ENCODE data around the gene GLUD1. TPM values are rescaled to one million over a fixed set of nuclear protein-coding genes. Genes with fewer than 3 reads are reported as not detected.
"Not testable (repeated sequence)": the region's sequence is repeated elsewhere in the genome, so short reads cannot be mapped to it uniquely, and the experiment has no call there.

GLUD1 gene
- total RNA-seq (2014; rRNA removed; shearing (Covaris generic)), result 83.3 and 84.1 TPM in 2 replicates

DNA sequence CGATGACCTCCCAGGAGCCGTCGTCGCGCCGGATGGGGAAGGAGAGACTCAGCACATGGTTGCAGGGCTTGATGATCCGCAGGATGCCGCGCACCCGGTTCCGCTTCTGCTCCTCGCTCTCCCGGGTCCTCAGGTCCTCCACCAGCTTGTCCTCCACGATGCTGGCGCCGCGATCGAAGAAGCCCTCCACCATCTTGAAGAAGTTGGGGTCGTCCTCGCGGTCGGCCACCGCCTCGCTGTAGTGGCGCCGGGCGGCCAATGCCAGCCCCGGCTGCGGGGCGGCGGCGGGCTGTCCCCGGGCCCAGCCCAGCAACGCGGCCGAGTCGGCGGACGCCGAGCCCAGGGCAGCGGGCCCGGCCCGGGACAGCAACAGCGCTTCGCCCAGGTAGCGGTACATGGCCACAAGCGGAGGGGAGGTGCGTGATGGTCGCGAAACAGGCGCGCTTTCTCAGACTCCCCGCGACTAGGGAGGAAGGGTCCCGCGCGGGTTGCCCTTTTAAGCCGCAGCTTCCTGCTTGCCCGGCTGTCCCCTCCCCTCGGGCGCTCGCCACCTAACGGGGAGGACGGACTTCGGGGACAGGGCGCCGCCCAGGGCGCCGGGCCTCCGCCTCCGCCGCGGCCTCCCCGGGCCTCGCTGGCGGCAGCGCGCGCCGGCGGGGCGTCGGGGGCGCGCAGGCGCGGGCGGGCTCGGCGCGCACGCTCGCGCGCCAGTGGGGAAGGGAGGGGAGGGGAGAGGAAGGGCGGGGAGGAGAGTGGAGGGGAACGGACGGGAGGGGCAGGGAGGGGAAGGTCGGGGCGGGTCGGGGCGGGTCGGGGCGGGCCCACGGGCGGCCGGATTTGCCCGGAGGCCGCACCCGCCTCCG lies at the start of gene GLUD1, which contains the start of gene SHLD2:
Gene GLUD1, minus strand, starts transcription at position 471 of the 863 bp plus-strand sequence. Its CDS starts 74 bp downstream, at position 397.
Gene SHLD2, plus strand, starts transcription at position 834 of the 863 bp plus-strand sequence. CDS start 56,149 bp downstream, outside the sequence.
- DNase-seq (ENCODE audit: low read depth), result peak; percentile 89

DNA sequence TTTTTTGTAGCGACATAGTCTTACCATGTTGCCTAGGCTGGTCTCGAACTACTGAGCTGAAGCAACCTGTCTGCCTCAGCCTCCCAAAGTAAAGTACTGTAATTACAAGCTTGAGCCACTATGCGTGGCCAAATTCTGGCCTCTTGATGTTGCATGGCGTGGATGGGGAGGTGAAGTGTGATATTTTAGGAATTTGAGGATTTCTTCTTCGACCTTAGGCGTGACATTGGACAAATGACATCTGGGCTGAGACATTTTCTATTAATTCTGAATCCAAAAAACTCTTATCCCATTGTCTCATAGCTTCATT lies 48.4 kb upstream of the GLUD1 start:
- not testable (repeated sequence) for DNase-seq (ENCODE audit: low read depth)

DNA sequence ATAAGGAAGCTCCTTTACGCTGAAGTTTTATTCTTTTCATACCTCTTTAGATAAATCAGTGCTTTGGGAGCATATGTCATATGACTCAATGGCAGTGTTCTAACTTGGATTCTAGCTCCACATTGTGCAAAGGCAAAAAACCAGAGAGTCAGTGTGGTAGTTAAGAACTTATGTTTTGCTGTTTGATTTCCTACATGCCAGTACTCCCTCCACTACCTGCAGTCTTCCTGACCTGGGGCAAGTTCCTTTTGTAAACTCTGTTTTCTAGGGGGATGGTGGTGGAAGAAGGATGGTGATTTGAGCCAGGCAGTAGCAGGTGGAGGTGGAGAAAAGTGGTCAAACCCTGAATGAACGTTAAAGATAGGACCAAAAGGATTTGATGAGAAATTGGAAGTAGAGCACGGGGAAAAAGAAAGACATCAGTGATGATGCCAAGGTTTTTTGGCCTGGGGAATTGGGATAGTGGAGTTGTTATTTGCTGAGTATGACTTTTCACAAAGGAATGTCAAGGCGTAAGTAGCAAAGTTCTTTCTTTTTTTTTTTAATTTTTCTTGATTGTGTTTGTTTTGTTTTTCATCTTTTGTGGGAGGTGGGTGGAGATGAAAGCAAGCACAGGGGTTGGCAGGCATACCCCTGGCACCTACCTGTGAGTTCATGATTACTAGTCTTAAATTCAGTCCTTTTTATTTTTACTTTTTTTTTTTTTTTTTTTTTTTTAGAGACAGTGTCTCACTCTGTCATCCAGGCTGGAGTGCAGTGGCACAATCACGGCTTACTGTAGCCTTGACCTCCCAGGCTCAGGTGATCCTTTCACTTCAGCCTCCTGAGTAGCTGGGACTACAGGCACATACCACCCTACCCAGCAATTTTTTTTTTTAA lies 47.8 kb upstream of the GLUD1 start:
- DNase-seq (ENCODE audit: low read depth), result not testable (repeated sequence)

DNA sequence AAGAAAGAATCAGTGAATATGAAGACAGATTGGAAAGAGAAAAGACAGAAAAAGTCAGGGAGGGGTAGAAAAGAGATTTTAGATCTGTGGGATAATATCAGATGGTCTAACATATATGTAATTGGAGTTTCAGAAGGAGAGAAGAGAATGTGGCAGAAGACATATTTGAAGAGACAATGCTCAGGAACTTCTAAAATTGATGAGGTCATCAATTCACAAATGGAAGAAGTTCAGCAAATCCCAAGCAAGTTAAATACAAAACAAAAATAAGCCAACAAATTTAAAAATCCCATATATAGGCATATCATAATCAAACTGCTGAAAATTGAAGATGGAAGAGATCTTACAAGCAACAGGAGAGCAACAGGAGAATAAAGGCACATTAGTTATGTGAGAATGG lies 42.8 kb upstream of the GLUD1 start:
- not testable (repeated sequence) for DNase-seq (ENCODE audit: low read depth)

DNA sequence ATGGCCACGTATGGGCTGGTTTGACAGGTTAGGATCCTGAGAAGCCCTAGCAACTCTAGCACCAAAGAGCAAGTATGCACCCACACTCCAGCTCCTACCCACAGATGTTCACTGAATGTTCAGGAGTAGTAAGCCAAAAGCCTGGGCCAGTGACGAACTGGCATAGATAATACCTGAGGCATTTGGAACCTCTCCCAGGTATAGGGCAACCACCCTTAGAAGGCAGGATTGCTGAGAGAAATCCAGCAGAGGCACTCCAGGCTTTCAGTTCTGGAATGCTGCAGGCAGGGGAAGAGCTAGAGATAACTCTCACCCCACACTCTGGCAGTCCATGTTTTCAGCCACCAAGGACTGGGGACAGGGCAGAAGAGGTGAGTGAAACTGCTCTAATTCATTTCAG lies 39.8 kb upstream of the GLUD1 start:
- not testable (repeated sequence) for DNase-seq (ENCODE audit: low read depth)

DNA sequence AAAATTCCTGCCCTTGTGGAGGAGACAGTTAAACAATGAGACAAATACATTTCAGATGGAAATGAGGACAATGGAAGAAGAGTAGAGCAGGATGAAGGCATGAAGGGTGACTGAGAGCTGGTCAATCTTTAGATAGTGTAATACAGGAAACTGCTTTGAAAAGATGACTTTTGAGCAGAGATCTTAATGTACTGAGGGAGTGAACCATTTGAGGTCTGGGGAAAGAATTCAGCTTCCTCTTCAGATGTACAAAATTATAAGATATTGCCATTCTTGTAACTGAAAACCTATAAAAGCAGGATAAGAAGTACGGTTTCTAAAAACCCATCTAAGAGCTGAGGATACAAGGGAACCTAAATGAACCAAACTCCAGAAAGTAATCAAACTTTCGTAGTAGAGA lies 39.3 kb upstream of the GLUD1 start:
- not testable (repeated sequence) for DNase-seq (ENCODE audit: low read depth)

DNA sequence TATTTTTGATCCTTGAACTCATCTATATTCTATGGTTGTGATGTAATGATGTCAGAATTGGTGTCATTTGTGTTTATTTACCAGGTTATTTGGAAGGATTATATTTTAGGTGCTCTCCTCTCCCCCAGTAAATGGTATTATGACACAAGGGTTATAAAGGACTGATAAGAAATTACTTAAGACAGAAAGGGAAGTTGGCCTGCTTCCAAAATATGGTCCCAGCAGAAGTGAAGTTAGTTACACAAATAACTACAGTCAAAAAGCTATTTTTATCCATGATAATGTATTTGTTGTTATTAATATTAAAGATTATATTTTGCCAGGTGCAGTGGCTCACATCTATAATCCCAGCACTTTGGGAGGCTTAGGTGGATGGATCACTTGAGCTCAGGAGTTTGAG lies 37.5 kb upstream of the GLUD1 start:
- DNase-seq (ENCODE audit: low read depth), result not testable (repeated sequence)

DNA sequence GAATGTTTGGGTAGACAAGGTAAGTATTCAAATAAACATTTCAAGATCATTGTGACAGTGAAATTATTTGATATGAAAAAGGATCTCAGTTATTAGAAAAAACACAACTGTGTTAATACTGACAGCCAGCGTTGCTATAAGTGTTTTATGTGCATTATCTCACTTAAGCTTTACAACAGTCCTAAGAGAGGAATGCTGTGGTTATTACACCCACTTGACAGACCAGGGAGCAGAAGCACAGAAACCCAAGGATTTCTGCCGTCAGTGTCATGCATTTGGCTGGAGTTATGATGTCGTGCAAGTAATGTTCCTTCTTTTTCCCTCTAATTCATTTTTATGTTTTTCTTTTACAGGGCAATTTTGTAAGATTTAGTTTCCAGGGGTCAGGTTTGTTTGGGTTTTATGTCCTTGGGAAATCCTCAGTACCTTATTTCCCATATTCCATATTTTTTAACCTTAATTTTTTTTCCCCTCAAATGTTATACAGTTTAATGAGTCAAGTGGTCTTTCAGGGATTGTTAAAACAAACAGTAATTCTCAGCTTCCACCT lies 33.0 kb upstream of the GLUD1 start:
- DNase-seq (ENCODE audit: low read depth), result not testable (repeated sequence)

DNA sequence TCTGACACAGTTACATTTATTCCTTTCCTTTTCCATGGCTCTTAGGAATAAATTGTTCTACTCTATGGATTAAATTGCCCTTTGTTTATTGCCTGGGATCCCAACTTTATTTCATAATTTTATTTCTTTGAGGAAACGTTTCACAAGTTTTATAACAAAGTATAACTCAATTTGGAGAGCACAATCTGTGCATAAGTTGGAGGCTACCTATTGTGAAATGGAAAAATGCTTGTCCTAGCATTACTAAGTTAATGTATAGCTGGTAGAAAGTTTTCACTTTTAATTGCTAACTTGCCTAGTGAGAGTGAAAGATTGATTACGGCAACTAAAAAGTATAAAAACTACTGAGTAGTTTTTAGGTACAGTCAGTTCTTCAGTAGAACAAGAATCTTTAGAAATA lies 32.4 kb upstream of the GLUD1 start:
- DNase-seq (ENCODE audit: low read depth), result not testable (repeated sequence)

DNA sequence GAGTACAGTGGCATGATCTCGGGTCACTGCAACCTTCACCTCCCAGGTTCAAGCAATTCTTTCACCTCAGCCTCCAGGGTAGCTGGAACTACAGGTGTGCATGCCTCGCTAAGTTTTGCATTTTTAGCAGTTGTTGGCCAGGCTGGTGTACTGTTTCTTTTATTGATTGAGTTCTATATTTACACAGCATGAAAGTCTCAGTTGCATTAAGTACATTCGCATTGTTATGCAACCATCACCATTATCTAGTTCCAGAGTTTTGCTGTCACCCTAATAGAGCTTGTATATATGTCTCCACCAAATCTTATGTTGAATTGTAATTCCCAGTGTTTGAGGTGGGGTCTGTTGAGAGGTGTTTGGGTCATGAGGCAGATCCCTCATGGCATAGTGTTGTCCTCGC lies 28.7 kb upstream of the GLUD1 start:
- not testable (repeated sequence) for DNase-seq (ENCODE audit: low read depth)

DNA sequence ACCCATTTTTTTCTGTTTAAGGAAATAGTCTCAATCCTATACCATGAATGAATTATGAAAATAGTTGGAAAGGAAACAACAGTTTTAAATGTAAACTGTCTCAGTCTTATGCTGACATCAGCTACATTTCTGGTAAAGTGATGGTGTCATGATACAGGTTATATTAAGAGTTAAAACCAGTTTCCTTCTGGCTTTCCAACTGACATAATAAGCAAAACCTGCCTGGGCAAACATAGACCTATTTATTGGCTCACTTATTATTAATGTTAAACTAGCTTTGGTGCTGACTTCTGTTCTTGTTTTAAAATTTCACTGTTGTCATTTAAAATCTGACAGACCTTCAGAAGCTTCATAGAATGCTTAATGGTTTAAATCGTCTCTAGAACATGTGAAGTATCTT lies 24.4 kb upstream of the GLUD1 start:
- DNase-seq (ENCODE audit: low read depth), result not testable (repeated sequence)

DNA sequence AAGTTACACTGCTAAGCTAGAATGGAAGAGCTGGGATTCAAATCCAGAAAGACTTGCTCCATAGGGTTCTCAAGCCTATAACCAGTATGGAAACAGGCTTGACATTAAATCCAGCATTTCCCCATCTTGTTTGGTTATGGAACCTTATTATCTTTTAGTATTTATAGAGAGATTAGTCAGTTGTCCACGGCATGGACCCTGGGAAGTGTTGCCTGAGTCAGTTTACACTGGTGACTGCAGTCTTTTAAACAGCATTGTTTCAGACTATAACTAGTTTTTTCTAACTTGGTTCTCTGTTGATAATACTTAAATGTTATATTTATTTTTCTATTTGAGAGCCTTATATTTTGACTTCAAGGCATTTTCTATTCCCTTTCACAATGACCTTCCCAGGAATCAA lies 23.5 kb upstream of the GLUD1 start:
- not testable (repeated sequence) for DNase-seq (ENCODE audit: low read depth)

DNA sequence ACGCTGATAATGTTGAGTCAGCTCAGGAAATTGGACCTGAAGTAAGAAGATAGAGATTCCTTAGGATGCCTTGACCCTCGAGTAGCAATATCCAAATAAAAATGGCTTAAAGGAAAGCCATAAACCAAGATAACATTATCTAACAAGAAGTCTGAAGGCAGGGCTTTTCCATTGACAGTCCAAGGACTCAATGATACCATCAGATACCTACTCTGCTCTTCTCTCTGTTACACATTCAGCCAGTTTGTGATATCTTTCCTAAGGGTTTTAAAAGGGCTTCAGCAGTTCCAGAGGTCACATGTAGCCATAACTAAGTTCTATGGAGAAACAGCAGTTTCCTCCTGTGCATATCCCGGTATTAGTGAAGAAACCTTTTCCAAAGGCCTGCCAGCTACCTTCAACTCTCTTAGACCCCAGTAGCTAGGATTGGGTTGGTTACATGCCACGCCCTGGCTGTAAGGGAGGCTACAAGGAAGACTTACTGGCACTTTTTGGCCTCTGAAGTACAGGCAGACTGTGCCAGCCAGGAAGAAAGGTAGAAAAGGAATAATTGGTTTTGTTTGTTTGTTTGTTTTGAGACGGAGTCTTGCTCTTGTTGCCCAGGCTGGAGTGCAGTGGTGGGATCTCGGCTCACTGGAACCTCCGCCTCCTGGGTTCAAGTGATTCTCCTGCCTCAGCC lies 10.9 kb upstream of the GLUD1 start:
- DNase-seq (ENCODE audit: low read depth), result no peak

DNA sequence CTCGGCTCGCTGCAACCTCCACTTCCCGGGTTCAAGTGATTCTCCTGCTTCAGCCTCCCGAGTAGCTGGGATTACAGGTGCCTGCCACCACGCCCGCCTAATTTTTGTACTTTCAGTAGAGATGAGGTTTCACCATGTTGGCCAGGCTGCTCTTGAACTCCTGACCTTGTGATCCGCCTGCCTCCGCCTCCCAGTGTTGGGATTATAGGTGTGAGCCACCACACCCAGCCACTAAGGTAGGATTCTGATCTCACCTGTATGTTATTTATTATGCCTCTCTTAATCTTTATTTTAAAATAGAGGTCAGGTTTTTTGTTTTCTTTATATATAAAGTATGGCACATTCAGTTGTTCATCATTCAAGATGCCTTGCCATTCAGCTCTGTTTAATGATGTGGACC lies 10.1 kb upstream of the GLUD1 start:
- DNase-seq (ENCODE audit: low read depth), result not testable (repeated sequence)

DNA sequence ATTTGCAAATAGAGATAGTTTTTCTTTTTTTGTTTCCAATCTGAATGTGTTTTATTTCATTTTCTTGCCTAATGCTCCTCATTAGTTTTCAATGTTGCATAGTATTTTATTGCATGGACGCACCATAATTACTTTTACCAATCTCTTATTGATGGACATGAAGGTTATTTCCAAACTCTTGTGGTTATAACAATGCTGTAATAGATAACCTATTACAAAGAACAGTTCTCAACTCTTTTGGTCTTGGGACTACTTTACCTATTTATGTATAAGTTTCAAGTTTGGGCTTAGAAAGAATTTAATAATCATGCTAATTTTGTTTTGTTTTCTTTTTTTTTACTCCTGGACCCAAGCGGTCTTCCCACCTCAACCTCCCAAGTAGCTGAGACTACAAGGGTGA lies 7.4 kb upstream of the GLUD1 start:
- no peak for DNase-seq (ENCODE audit: low read depth)

DNA sequence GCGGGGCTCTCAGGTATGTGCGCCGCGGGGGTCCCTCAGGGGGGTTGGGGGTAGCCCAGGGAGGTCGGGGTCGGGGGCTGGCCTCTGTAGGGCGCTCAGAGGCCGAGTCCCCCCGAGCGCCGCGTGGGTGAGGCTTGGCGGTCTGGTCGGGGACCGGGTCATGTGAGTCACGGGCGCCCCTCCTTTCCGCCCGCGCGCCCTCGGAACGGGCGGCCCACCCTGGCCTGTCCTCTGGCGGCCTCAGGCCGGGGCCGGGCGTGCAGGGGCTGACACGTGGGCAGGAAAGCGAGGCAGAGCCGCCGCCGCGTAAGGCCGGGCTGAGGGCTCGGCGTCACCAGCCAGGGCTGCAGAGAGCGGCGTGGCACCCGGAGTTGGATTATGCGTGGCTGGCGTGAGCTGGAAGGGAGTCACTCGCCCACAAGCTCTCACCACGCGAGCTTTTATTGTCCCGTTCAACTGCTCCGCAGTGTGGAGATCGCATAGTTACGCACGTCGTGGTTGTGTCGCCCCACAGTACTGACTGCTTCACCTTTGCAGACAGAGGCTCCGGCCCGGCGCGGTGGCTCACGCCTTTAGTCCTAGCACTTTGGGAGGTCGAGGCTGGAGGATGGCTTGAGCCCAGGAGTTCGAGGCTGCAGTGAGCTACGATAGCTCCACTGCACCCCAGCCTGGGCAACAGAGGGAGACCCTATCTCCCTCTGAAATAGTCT lies 748 bp upstream of the GLUD1 start:
- DNase-seq (ENCODE audit: low read depth), result peak; percentile 79

DNA sequence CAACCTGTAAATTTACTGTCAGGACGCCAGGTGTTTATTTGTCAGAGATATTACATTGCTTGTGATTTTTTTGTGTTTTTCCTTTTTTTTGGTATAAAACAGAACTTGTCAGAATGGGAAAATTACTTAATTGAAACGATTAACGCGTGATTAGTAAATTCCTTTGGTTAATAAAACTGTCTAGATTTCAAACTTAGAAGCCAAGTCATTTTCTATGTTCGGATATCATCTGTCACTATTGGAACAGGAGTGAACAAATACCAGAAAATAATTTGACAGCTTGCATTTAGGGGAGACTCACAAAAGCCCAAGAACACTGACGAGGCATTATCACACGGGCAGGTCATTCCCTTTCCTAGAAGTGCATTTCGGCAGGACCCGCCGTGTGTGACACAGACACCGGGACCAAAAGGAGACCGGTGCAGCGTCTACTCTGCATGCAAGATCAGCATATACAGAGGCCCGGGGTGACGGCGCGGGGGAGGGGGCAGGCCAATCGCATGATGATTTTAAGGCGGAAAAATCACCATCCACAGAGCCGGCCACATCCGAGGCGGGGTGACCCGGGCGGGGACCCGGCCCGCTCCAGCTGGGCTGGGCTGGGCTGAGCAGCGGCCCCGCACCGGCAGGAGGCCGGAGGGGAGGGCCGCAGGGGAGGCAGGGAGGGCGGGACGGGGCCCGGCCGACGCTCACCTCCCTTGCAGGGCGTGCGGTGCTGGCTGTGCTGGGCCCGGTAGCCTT lies 841 bp downstream of the GLUD1 start:
- peak; percentile 43 for DNase-seq (ENCODE audit: low read depth)

DNA sequence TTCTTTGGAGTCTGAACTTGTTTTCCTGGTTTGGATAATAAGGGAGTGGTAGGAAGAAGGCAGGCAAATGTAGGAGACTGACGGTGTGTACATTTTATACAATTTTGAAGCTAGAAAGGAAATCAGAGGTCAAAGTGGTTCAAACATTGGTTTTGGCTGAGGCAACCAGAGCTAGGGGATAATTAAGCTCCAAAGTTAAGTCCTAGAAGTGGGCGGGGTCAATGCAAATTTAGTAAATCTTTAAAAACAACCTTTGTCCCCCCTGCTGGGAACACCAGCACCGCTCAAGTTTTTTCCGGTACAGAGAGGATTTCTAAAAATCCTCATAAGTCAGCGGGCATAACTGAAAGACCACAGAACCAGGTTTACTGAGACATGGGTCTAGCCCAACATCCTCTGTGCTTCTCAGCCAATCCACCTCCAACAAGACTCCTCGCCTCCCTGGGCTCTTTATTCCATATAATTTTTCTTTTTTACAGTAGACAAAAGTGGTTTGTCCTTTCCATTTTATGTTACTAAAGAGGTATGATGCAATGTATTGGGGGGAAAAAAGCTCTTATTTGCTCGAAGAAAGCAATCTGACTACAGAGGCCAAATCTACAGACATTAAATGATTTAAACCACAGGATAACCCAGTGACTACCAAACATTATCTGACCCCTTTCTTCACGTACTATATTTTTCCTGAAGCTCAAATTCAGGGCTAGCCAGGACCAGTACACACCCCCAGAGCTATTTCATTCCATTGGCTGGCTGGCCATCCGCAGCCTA lies 1.6 kb downstream of the GLUD1 start:
- no peak for DNase-seq (ENCODE audit: low read depth)

DNA sequence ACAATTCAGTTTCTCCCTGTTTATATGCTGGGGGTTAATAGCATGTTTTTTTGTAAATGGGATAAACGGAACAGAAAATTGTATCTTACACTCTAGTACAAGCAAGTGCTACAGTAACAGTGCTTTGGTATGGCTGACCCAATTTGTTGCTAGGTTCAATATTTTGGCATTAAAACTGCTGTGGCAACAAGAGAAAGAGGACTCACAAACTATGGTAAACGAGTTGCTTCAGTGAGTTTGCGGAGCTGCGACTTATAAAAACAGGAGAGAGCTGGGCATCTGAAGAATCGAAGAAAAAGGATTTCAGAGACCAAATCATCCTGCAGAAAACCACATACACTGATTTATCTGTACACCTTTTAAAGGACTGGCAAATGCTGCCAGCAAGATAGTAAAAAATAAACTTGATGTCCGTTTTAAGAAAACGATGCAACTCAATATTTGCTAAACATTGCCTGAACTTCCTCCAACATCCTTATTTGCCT lies 2.2 kb downstream of the GLUD1 start:
- DNase-seq (ENCODE audit: low read depth), result no peak

Data from Daoy (cell line).